Right ventricle myocardium superior (tissue), 1 donor: ENCODE results near the gene RMRP. TPM values are rescaled to one million over a fixed set of nuclear protein-coding genes. Genes with fewer than 3 reads are reported as not detected.
A peak's percentile ranks its signal among the peaks of the same experiment; 100 is the strongest.

Experiments used
- ATAC-seq: fragments of 200-7000 bp; cut with Tn5 transposase; one replicate; pipeline ENCODE4 v1.9.1; 2020; ENCODE audit warnings: mild to moderate bottlenecking; ENCODE audit not compliant: poor library complexity
- DNase-seq: peaks from one replicate; pipeline ENCODE4 v3.0.0-alpha.2; 2020
- intact Hi-C: fragments of 100-400 bp; cut with DNase I; formaldehyde crosslinking; loops from one replicate; pipeline ENCODE4 v1.11.2; 2022
- total RNA-seq: library from RNA; stranded (reverse); fragmentation: NEBNext Ultra II Directional; extraction: Animal tissue kit (Norgen Biotek cat#: 25700); gene quantifications from one replicate; pipeline ENCODE4 v1.2.1, GENCODE V29; 2021
- donor health status: DM: no; HTN: yes; CAD: no; lungs with severe emphysema.

Gene RMRP
- total RNA-seq, 1 donor from 2014 or later, result 19,155 TPM

- intact Hi-C loops, result no loop called here
- DNase-seq, result peak; percentile 71
These were observed 15.6 kb upstream of the RMRP start, which contains the start of gene CA9 for GRCh38 chr9:35673132-35674024. TSS of gene CA9 (plus strand) at chr9:35673928. CDS start at chr9:35673960, 32 bp downstream.

GRCh38 chr9:35669331-35670145 is 11.7 kb upstream of the RMRP start:
- intact Hi-C loops, result no loop called here
- no peak for ATAC-seq

More at GRCh38 chr9:35673132-35674024, 15.6 kb upstream of the RMRP start, which contains the start of gene CA9:
- peak; percentile 84 for ATAC-seq

GRCh38 chr9:35667939-35668338 is 10.1 kb upstream of the RMRP start:
- DNase-seq, result no peak
- intact Hi-C loops, result no loop called here

More at GRCh38 chr9:35669331-35670145, 11.7 kb upstream of the RMRP start:
- no peak for DNase-seq

GRCh38 chr9:35666549-35666948 is 8.7 kb upstream of the RMRP start:
- intact Hi-C loops, result no loop called here
- DNase-seq, result no peak
- ATAC-seq, result no peak

More at GRCh38 chr9:35667939-35668338, 10.1 kb upstream of the RMRP start:
- ATAC-seq, result no peak

- ATAC-seq (no peak), DNase-seq (no peak)
- intact Hi-C loops, result no loop called here
These were observed 8.2 kb upstream of the RMRP start for GRCh38 chr9:35666045-35666444.

GRCh38 chr9:35665471-35665818 is 7.6 kb upstream of the RMRP start:
- intact Hi-C loops, result no loop called here
- DNase-seq (no peak), ATAC-seq (no peak)

- ATAC-seq (peak; percentile 89), DNase-seq (peak; percentile 89)
- intact Hi-C loops, result loop anchor here (5.0 kb wide), 2 partner anchors 32 to 62 kb away; no protein-coding TSS in a partner anchor
These were observed 7.0 kb upstream of the RMRP start, which contains the start of gene ARHGEF39 for GRCh38 chr9:35664531-35665470. TSS of gene ARHGEF39 (minus strand) at chr9:35665195. CDS start at chr9:35665169, 26 bp downstream.

- DNase-seq (no peak), ATAC-seq (no peak)
- intact Hi-C loops, result loop anchor here (5.0 kb wide), 2 partner anchors 35 to 65 kb away; no protein-coding TSS in a partner anchor
These were observed 4.6 kb upstream of the RMRP start for GRCh38 chr9:35662437-35662836.

- no peak for ATAC-seq
- intact Hi-C loops, result loop anchor here (5.0 kb wide), 2 partner anchors 35 to 65 kb away; no protein-coding TSS in a partner anchor
- no peak for DNase-seq
These were observed 4.0 kb upstream of the RMRP start for GRCh38 chr9:35661756-35662350.

GRCh38 chr9:35660966-35661415 is 3.2 kb upstream of the RMRP start:
- DNase-seq (no peak), ATAC-seq (no peak)
- intact Hi-C loops, result loop anchor here (5.0 kb wide), 2 partner anchors 36 to 66 kb away; no protein-coding TSS in a partner anchor

- intact Hi-C loops, result no loop called here
- DNase-seq, result no peak
- peak; percentile 18 for ATAC-seq
These were observed 1.5 kb upstream of the RMRP start for GRCh38 chr9:35659340-35659739.

- peak; percentile 4 for ATAC-seq
- DNase-seq, result peak; percentile 70
These were observed 1.1 kb upstream of the RMRP start for GRCh38 chr9:35658968-35659220.

GRCh38 chr9:35658137-35658967 is 533 bp upstream of the RMRP start, which contains the start of gene CCDC107:
TSS of gene CCDC107 (plus strand) at chr9:35658292. CDS start at chr9:35658380, 88 bp downstream.
- DNase-seq (peak; percentile 91), ATAC-seq (peak; percentile 87)
- intact Hi-C loops, result no loop called here

More at GRCh38 chr9:35658968-35659220, 1.1 kb upstream of the RMRP start:
- intact Hi-C loops, result no loop called here

GRCh38 chr9:35656831-35657545 is 831 bp downstream of the RMRP start:
- DNase-seq, result no peak
- peak; percentile 2 for ATAC-seq
- intact Hi-C loops, result no loop called here

GRCh38 chr9:35656348-35656747 is 1.5 kb downstream of the RMRP start:
- no peak for DNase-seq
- intact Hi-C loops, result no loop called here
- no peak for ATAC-seq

- DNase-seq (no peak), ATAC-seq (no peak)
- intact Hi-C loops, result no loop called here
These were observed 4.2 kb downstream of the RMRP start for GRCh38 chr9:35653611-35654010.
